HG02840 (cell line): Measurements from ENCODE around the gene SENP3.

ENCODE experiments used
- ATAC-seq: cut with Tn5 transposase; IDR thresholded peaks from one replicate; pipeline ENCODE4 v1.9.1; 2021; ENCODE audit warnings: mild to moderate bottlenecking, moderate library complexity, moderate number of reproducible peaks; ENCODE audit not compliant: unreplicated experiment, low FRiP score

The SENP3 gene

DNA sequence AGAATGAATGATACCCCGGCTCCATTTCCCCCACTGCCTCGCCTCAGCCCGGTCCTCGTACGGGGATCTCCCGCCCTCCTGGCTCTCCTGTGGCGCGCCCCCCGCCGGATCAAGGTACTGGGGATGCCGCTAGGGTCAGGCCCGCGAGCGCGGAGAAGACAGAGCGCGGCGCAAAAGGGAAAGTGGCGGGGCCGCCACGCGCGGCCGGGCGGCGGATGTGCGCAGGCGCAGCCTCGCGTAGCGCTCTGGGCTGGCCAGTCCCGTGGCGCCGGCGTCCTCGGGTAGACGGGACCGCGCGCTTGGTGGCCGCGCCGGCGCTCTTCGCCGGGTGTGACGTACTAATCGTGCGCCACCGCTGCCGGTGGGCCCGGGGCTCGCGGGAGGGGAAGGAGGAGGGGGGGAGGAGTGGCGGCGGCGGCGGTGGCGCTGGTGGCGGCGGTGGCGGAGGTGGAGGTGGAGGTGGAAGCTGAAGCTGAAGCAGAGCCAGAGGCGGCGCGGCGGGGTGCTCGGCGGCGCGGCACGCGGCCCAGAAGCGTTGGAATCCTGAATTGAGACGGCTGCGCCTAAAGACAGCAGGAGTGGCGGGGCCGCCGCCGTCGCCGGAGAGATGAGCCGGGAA lies at the start of gene SENP3:
TSS of gene SENP3 (plus strand) at position 331 of the 619 bp plus-strand sequence. CDS start 1,158 bp downstream, outside the sequence.
- peak; percentile 65 for ATAC-seq

DNA sequence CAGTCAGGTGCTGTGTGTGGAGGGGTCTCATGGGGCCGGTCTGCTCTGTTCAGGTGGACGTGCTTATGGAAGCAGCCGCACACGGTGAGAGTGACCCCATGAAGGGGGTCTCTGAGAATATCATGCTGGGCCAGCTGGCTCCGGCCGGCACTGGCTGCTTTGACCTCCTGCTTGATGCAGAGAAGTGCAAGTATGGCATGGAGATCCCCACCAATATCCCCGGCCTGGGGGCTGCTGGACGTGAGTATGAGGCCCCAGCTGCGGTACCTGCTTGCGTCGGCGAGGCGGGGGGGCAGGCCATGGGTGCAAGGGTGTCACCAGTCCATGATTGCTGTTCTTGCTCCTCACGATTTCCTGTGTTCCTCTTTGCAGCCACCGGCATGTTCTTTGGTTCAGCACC lies 49.6 kb upstream of the SENP3 start:
- ATAC-seq, result no peak

DNA sequence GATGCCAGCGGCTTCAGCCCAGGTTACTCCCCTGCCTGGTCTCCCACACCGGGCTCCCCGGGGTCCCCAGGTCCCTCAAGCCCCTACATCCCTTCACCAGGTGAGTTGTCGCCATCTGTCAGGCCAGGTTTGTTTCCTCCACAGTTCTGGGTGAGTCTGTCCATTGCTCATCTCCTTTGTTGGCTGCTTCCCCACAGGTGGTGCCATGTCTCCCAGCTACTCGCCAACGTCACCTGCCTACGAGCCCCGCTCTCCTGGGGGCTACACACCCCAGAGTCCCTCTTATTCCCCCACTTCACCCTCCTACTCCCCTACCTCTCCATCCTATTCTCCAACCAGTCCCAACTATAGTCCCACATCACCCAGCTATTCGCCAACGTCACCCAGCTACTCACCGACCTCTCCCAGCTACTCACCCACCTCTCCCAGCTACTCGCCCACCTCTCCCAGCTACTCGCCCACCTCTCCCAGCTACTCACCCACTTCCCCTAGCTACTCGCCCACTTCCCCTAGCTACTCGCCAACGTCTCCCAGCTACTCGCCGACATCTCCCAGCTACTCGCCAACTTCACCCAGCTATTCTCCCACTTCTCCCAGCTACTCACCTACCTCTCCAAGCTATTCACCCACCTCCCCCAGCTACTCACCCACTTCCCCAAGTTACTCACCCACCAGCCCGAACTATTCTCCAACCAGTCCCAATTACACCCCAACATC lies 48.7 kb upstream of the SENP3 start:
- no peak for ATAC-seq

DNA sequence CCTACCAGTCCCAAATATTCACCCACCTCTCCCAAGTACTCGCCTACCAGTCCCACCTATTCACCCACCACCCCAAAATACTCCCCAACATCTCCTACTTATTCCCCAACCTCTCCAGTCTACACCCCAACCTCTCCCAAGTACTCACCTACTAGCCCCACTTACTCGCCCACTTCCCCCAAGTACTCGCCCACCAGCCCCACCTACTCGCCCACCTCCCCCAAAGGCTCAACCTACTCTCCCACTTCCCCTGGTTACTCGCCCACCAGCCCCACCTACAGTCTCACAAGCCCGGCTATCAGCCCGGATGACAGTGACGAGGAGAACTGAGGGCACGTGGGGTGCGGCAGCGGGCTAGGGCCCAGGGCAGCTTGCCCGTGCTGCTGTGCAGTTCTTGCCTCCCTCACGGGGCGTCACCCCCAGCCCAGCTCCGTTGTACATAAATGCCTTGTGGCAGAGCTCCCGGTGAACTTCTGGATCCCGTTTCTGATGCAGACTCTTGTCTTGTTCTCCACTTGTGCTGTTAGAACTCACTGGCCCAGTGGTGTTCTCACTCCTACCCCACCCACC lies 47.8 kb upstream of the SENP3 start:
- no peak for ATAC-seq

DNA sequence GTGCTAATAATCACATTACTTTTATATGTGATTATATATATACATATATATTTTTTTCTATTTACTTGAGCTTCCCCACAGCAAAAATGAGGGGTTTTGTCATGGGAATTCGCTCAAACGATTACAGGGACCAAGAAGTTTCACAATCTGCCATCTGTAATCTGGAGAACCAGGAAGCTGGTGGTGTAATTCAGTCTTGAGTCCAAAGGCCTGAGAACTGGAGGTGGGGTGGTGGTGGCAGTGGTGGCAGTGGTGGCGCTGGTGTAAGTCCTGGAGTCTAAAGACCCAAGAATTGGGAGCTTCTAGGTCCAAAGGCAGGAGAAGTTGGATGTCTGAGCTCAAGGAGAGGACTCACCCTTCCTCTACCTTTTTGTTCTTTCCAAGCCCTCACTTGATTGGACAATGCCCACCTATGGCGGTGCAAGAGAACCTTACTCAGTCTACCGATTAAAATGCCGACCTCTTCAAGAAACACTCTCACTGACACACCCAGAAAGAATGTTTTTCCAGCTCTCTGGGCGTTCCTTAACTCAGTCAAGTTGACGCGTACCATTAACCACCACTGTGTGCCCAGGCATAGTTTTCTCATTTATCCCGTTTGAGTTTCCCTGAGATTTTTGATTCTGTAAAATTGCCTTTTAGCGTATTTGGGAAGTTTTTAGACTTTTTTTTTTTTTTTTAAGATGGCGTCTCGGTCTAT lies 45.7 kb upstream of the SENP3 start:
- ATAC-seq, result no peak

GRCh38 chr17:7523033-7523432 lies 38.7 kb upstream of the SENP3 start:
- ATAC-seq, result no peak

DNA sequence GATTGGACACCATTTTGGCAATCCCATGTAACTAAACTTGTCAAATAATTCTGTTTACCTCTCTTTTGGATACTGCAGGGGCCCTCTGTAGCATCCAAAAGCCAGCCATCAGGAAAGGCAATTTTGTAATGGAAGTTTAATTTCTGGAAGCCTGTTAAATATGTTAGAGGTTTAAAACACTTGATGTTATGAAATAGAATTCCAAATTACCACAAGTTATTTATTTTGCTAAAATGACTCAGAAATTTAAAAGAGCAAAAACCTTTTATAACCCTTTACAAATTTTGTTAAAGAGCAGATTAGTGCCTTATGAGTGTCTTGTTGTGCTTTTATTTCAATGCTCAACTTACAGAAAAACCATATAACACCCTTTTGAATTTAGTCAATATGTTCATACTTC lies 32.9 kb upstream of the SENP3 start:
- no peak for ATAC-seq

- no peak for ATAC-seq
Measured at GRCh38 chr17:7530023-7530900, 31.5 kb upstream of the SENP3 start.

- ATAC-seq, result no peak
Measured at GRCh38 chr17:7538050-7538449, 23.7 kb upstream of the SENP3 start.

- no peak for ATAC-seq
Measured at GRCh38 chr17:7538891-7539545, 22.7 kb upstream of the SENP3 start.

DNA sequence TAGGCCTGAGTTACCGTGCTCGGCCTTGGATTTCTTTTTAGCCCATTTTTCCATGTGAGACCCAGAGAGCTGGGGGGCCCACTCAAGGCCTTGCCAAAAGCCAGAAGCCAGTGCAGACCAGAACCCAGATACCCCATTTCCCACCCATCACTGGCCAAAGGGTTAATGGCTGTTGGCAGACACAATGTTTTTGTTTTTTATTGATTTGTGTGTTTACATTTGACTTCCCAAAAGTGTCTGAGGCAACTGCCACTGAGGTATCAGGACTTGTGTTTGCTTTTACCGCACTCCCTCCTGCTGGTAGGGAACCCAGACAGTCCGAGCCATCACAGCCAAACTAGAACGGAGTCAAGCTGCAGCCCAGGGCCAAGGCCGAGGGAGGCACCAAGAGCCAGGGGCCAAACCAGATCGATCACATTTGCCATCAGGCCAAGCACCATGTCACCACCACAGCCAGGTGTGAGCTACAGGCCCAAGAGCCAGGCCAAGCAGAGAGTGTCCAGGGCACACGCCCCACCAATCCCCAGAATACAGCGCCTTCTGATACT lies 20.6 kb upstream of the SENP3 start:
- ATAC-seq, result no peak

- ATAC-seq, result no peak
Measured at GRCh38 chr17:7544911-7545310, 16.8 kb upstream of the SENP3 start.

GRCh38 chr17:7548585-7549400 lies 12.9 kb upstream of the SENP3 start, which contains the start of gene TNFSF12:
TSS of gene TNFSF12 (plus strand) at chr17:7549058. CDS start at chr17:7549154, 96 bp downstream.
- no peak for ATAC-seq

DNA sequence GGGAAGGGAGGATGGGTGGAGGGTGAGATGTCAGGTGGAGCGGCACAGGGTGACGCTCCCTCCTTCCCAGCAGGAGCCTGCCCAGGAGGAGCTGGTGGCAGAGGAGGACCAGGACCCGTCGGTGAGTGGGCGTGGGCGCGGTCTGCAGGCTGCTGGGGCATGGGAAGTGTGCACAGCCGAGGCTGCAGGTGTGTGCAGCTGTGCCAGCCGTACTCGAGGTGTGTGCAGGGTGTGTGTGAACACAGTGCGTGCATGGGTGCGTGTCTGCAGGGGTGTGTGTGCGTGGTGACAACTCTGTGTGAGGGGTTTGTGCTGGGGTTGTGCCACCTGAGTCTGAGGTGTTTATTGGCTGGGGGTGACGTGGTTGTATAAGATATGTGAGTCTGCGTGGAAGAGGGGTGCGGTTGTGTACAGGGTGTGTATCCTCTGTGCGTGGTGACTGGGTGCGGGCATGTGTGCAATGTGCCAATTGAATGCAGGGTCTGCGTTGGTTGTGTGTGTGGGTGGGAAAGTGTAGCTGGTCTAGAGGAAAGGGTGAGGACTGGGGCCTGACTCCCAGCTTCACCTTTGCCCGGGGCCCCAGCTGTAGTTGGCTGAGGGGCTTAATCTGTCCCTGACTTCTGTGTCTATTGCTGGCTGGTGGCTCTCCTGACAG lies 12.2 kb upstream of the SENP3 start:
- ATAC-seq, result no peak

- ATAC-seq, result no peak
Measured at GRCh38 chr17:7550344-7550743, 11.4 kb upstream of the SENP3 start.

GRCh38 chr17:7551396-7551795 lies 10.3 kb upstream of the SENP3 start:
- ATAC-seq, result no peak

GRCh38 chr17:7552621-7553051 lies 9.1 kb upstream of the SENP3 start:
- no peak for ATAC-seq

DNA sequence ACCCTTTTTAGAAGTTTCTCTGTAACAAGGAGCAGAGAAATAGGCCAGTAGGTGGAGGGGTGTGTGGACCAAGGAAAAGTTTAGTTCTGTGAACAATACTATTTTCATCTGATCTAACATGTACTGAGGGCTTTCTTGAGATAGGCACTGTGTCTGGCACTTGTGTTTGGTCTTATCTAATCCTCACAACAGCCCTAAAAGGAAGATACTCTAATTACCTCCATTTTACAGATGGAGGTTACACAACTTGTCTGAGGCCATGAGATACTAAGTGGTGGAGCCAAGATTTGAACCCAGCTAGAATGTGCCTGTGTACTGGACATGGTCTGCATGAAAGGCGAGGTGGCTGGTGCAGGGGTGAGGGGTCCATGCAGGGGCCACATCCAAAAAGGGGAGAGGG lies 8.4 kb upstream of the SENP3 start:
- ATAC-seq, result no peak
